C4-2B (cell line): ENCODE results near the gene DPP6.

Experiments used
- CTCF ChIP-seq: fragments of 450-650 bp; conservative IDR thresholded peaks from 2 replicates; pipeline ENCODE4 v1.5.1; 2017; ENCODE audit warnings: mild to moderate bottlenecking
- ZFX ChIP-seq: fragments of 450-650 bp; IDR thresholded peaks from 2 replicates; pipeline ENCODE4 v1.6.1; 2017

DNA sequence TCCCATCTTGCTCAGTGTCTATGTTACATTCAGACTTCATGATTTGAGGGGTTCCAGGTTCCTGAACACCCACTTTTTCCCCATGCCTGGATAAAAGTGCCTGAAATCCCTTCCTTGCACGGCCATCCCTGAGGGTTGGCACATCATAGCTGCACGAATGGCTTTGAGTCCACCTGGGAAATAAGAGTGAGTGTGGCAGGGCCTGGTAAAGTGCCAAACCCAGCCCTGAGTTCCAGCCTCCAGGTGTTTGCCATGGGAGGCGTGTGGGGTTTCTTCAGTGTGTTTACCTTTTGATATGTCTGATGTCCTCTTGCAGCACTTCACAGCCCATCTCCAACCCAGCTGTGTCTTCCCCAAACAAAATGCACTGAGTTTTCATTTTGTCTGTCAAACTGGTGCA lies 805.0 kb downstream of the DPP6 start:
- TF ChIP-seq CTCF (no peak), ZFX (no peak)
